AG04450 (cell line): Measurements from ENCODE around the gene ESPL1. TPM values are rescaled to one million over a fixed set of nuclear protein-coding genes. Genes with fewer than 3 reads are reported as not detected.

Experiments
- CTCF ChIA-PET: fragments of 300-600, 350-600 bp; formaldehyde crosslinking; extraction: SDS; loops from one replicate; lab custom pipeline; 2022; ENCODE audit warnings: antibody characterized with exemption, inconsistent platforms; lab: Charles Lee
- POLR2A ChIA-PET: fragments of 350-600 bp; formaldehyde crosslinking; extraction: SDS; loops from one replicate; lab custom pipeline; 2021; ENCODE audit warnings: antibody characterized with exemption, inconsistent platforms; lab: Yijun Ruan, JAX
- DNase-seq: peaks from one replicate; pipeline ENCODE4 v3.0.0-alpha.2; 2011; ENCODE audit warnings: low read depth, low spot score
- H3K27ac ChIP-seq: one replicate; pipeline ENCODE4 v1.5.1; 2012; ENCODE audit warnings: low read depth, low read length, control low read depth
- H3K27me3 ChIP-seq: one replicate; pipeline ENCODE4 v1.6.0; 2012; ENCODE audit warnings: low read length; ENCODE audit not compliant: control insufficient read depth, insufficient read depth
- H3K4me3 ChIP-seq: 2 replicates; pipeline ENCODE4 v1.5.1; 2011; ENCODE audit warnings: mild to moderate bottlenecking, low read depth, low read length, control low read depth
- H3K9me3 ChIP-seq: 2 replicates; pipeline ENCODE4 v1.5.1; 2012; ENCODE audit warnings: low read length; ENCODE audit not compliant: control insufficient read depth, insufficient read depth
- polyA plus RNA-seq: library from polyadenylated mRNA; depleted of rRNA; stranded (reverse); fragments of >200 nt; gene quantifications from 2 replicates; pipeline ENCODE4 v1.2.3, GENCODE V29; 2011
- TF ChIP-seq, protein P1 (sequence below): IDR thresholded peaks from 2 replicates; pipeline ENCODE4 v1.5.1; 2011; ENCODE audit warnings: low read depth, low read length, control low read depth, inconsistent platforms

The ESPL1 gene
- polyA plus RNA-seq, 1 experiment = 1.6 TPM

DNA sequence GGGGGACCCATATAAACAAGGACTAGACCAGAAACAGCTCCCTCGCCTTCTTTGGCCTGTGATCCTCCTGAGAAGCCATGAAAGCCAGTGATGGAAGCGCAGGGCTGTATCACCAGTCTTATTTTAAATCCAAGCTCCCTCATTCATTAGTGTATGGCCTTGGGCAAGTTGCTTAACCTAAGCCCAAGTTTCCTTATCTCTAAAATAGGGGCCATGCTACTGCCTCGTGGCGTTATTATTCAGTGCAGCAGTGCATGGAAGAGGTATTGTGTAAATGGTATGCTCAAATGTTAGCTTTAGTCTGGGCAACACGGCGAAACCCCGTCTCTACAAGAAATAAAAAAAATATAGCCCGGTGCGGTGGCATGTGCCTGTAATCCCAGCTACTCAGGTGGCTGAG, 9.9 kb downstream of the ESPL1 start:
- CTCF ChIA-PET = interaction anchor here (1.6 to 1.9 kb wide), 2 partner anchors 64 to 65 kb away, joined by 4 to 6 read pairs; no protein-coding TSS in a partner anchor
- TF ChIP-seq, protein P1, sequence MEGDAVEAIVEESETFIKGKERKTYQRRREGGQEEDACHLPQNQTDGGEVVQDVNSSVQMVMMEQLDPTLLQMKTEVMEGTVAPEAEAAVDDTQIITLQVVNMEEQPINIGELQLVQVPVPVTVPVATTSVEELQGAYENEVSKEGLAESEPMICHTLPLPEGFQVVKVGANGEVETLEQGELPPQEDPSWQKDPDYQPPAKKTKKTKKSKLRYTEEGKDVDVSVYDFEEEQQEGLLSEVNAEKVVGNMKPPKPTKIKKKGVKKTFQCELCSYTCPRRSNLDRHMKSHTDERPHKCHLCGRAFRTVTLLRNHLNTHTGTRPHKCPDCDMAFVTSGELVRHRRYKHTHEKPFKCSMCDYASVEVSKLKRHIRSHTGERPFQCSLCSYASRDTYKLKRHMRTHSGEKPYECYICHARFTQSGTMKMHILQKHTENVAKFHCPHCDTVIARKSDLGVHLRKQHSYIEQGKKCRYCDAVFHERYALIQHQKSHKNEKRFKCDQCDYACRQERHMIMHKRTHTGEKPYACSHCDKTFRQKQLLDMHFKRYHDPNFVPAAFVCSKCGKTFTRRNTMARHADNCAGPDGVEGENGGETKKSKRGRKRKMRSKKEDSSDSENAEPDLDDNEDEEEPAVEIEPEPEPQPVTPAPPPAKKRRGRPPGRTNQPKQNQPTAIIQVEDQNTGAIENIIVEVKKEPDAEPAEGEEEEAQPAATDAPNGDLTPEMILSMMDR = no peak
- H3K27me3 ChIP-seq = no peaks in the 10 kb centered on the region
- H3K27ac ChIP-seq = no peak overlapping the region
- no peak overlapping the region for H3K4me3 ChIP-seq
- no peaks in the 10 kb centered on the region for H3K9me3 ChIP-seq
- POLR2A ChIA-PET = interaction anchor here (0.9 to 1.1 kb wide), 2 partner anchors 20 to 64 kb away, joined by 3 read pairs; no protein-coding TSS in a partner anchor
- no peak for DNase-seq

DNA sequence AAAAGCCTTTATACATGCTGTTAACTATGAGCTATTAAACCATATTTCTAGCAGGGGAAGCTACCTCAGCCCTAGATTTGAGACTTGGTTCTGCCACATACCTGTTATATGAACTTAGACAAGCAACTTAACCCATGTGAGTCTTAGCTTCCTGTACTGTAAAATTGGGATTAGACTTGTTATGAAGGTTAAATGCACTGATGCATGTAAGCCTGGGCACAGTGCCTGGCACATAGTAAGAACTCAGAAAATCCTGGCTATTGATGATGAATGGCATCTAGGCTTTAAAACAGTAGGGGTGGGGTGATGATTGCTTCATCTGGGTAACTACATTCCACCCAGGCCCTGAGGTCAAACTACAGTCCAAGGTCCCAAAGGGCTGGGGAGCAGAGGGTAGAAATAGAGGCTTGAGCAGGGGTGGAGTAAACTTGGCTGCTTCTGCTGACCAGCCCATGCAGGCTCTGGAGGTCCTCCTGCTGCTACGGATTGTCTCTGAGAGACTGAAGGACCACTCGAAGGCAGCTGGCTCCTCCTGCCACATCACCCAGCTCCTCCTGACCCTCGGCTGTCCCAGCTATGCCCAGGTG, 11.3 kb downstream of the ESPL1 start:
- POLR2A ChIA-PET = no interaction called here

DNA sequence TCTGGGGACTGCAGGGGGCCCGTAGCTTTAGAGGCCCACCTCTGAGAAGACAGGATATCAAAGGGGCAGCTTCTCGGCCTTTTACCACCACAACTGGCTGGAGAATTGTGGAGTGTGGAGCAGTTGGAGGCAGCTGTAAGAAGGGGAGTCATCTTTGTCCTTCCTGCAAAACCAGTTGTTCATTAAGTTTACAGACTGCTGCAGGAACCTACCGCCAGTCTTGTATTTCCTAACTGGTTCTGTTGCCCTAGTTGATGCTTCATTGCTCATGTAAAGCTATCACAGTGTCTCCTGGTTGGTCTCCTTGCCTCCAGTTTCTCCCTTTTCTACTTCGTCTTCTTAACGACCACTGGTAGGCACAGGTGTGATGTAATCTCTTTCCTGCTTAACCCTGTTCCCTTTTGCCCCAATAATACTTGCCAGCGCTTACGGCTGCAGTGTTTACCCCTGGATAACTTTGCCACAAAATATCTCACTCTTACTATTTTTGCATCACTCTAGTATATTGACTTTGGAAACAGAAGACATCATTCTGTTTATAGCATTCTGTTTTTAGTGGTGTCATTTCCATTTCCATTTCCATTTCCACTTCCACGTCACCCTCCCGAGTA, 11.9 kb downstream of the ESPL1 start:
- no peak for DNase-seq
- H3K27me3 ChIP-seq = no peaks in the 10 kb centered on the region
- TF ChIP-seq, protein P1 = no peak
- CTCF ChIA-PET = no interaction called here
- H3K27ac ChIP-seq = no peak overlapping the region
- POLR2A ChIA-PET = no interaction called here
- H3K4me3 ChIP-seq = no peak overlapping the region
- H3K9me3 ChIP-seq = no peaks in the 10 kb centered on the region

More for the DNA sequence above, 11.3 kb downstream of the ESPL1 start:
- CTCF ChIA-PET = interaction anchor here (0.6 kb wide), 1 partner anchor 8 kb away, joined by 3 read pairs; no protein-coding TSS in a partner anchor
- no peaks in the 10 kb centered on the region for H3K27me3 ChIP-seq
- H3K4me3 ChIP-seq = no peak overlapping the region
- no peak overlapping the region for H3K27ac ChIP-seq
- DNase-seq = no peak
- TF ChIP-seq, protein P1 = no peak
- no peaks in the 10 kb centered on the region for H3K9me3 ChIP-seq

DNA sequence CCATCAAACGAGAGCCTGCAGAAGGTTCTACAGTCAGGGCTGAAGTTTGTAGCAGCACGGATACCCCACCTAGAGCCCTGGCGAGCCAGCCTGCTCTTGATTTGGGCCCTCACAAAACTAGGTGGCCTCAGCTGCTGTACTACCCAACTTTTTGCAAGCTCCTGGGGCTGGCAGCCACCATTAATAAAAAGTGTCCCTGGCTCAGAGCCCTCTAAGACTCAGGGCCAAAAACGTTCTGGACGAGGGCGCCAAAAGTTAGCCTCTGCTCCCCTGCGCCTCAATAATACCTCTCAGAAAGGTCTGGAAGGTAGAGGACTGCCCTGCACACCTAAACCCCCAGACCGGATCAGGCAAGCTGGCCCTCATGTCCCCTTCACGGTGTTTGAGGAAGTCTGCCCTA, 18.3 kb downstream of the ESPL1 start:
- no peaks in the 10 kb centered on the region for H3K27me3 ChIP-seq
- DNase-seq = no peak
- ChIA-PET CTCF (interaction anchor here (2.1 to 16.4 kb wide), 3 partner anchors 69 to 126 kb away, joined by 8 to 183 read pairs (median 10); no protein-coding TSS in a partner anchor), POLR2A (interaction anchor here (1.2 kb wide), 1 partner anchor 12 kb away, joined by 5 read pairs; no protein-coding TSS in a partner anchor)
- TF ChIP-seq, protein P1 = no peak
- no peak overlapping the region for H3K4me3 ChIP-seq
- no peak overlapping the region for H3K27ac ChIP-seq
- no peaks in the 10 kb centered on the region for H3K9me3 ChIP-seq

DNA sequence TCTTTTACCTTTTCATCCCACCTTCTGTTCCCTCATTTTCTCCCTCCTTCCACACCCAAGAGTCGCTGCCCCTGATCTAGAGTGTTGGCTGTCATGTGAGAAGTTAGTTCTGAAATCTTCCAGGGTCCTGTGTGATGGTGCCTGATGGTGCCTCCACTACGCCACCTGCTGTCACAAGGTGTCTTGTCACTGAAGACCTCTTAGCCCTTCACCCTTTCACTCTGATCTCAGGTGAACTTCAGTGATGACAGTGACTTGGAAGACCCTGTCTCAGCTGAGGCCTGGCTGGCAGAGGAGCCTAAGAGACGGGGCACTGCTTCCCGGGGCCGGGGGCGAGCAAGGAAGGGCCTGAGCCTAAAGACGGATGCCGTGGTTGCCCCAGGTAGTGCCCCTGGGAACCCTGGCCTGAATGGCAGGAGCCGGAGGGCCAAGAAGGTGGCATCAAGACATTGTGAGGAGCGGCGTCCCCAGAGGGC, 19.7 kb downstream of the ESPL1 start:
- Histone ChIP-seq H3K9me3 (no peaks in the 10 kb centered on the region), H3K4me3 (no peak overlapping the region)
- CTCF ChIA-PET = interaction anchor here (0.6 to 16.4 kb wide), 11 partner anchors 8 to 215 kb away, joined by 3 to 183 read pairs (median 6); partner anchors contain the start of gene AAAS

More for the DNA sequence above, 19.7 kb downstream of the ESPL1 start:
- TF ChIP-seq, protein P1 = peak; percentile 65
- POLR2A ChIA-PET = interaction anchor here (1.2 kb wide), 1 partner anchor 10 kb away, joined by 5 read pairs; no protein-coding TSS in a partner anchor
- Histone ChIP-seq H3K27ac (no peak overlapping the region), H3K27me3 (no peaks in the 10 kb centered on the region)
- no peak for DNase-seq
